Activated T-cell treated with anti-CD3 and anti-CD28 coated beads, Interleukin-2, amount 50 U/mL, for 4 hours (primary cell): ENCODE measurements around the gene PCBP1. TPM values are rescaled to one million over a fixed set of nuclear protein-coding genes. Genes with fewer than 3 reads are reported as not detected.
A peak's percentile ranks its signal among the peaks of the same experiment; 100 is the strongest.
"Not testable (repeated sequence)": the region's sequence is repeated elsewhere in the genome, so short reads cannot be mapped to it uniquely, and the experiment has no call there.

Experiments used
- ATAC-seq, 2 donors: fragments of 200-7000 bp; cut with Tn5 transposase; one replicate each; pipeline ENCODE4 v1.10.0; 2021
- DNase-seq: peaks from one replicate; pipeline ENCODE4 v3.0.0-alpha.2; 2020
- H3K27me3 Mint-ChIP-seq: one replicate; pipeline ENCODE4 v1.8.0; 2021; ENCODE audit warnings: low read depth, mixed read lengths
- H3K36me3 Mint-ChIP-seq: one replicate; pipeline ENCODE4 v1.8.0; 2022; ENCODE audit warnings: mixed read lengths; ENCODE audit not compliant: insufficient read depth
- H3K4me1 Mint-ChIP-seq: one replicate; pipeline ENCODE4 v1.8.0; 2021; ENCODE audit warnings: low read depth, mixed read lengths
- H3K4me3 Mint-ChIP-seq: one replicate; pipeline ENCODE4 v1.8.0; 2021; ENCODE audit warnings: mild to moderate bottlenecking, moderate library complexity, mixed read lengths
- H3K9me3 Mint-ChIP-seq: one replicate; pipeline ENCODE4 v1.8.0; 2021; ENCODE audit warnings: mixed read lengths
- total RNA-seq, 3 donors: library from RNA; stranded (reverse); gene quantifications; one replicate each; pipeline ENCODE4 v1.2.1, GENCODE V29; 2021

Gene PCBP1
- total RNA-seq, 3 donors from 2014 or later, result 427 to 493 (median 462) TPM

GRCh38 chr2:70121627-70122372 lies 34.5 kb downstream of the PCBP1 start:
- Mint-ChIP-seq H3K4me1 (peaks cover 62% of the 10 kb centered on the region), H3K27me3 (no peaks in the 10 kb centered on the region), H3K4me3 (no peak overlapping the region), H3K9me3 (no peaks in the 10 kb centered on the region), H3K36me3 (no peaks in the 10 kb centered on the region)
- DNase-seq, result no peak
- ATAC-seq, result no peak

GRCh38 chr2:70122470-70122869 lies 35.2 kb downstream of the PCBP1 start:
- Mint-ChIP-seq H3K4me1 (peaks cover 61% of the 10 kb centered on the region), H3K36me3 (no peaks in the 10 kb centered on the region), H3K27me3 (no peaks in the 10 kb centered on the region), H3K9me3 (no peaks in the 10 kb centered on the region), H3K4me3 (no peak overlapping the region)
- ATAC-seq (no peak), DNase-seq (no peak)

GRCh38 chr2:70123051-70123828 lies 36.0 kb downstream of the PCBP1 start:
- Mint-ChIP-seq H3K4me3 (peak overlapping the region; percentile 94), H3K27me3 (no peaks in the 10 kb centered on the region), H3K36me3 (no peaks in the 10 kb centered on the region), H3K4me1 (peaks cover 67% of the 10 kb centered on the region), H3K9me3 (no peaks in the 10 kb centered on the region)
- ATAC-seq (no peak), DNase-seq (no peak)

- Mint-ChIP-seq H3K9me3 (no peaks in the 10 kb centered on the region), H3K27me3 (no peaks in the 10 kb centered on the region), H3K4me1 (peaks cover 68% of the 10 kb centered on the region), H3K4me3 (peak overlapping the region; percentile 94), H3K36me3 (no peaks in the 10 kb centered on the region)
- ATAC-seq (no peak), DNase-seq (no peak)
Observed at GRCh38 chr2:70123829-70124116, 36.5 kb downstream of the PCBP1 start.

- H3K36me3 Mint-ChIP-seq, result no peaks in the 10 kb centered on the region
- DNase-seq, result peak; percentile 62
- no peaks in the 10 kb centered on the region for H3K27me3 Mint-ChIP-seq
- peak overlapping the region; percentile 94 for H3K4me3 Mint-ChIP-seq
- H3K4me1 Mint-ChIP-seq, result peaks cover 67% of the 10 kb centered on the region
- no peaks in the 10 kb centered on the region for H3K9me3 Mint-ChIP-seq
- peak; percentile 65 to 73 for ATAC-seq
Observed at GRCh38 chr2:70124983-70125480, 37.8 kb downstream of the PCBP1 start.

- DNase-seq, result no peak
- Mint-ChIP-seq H3K4me3 (peak overlapping the region; percentile 94), H3K36me3 (no peaks in the 10 kb centered on the region), H3K9me3 (no peaks in the 10 kb centered on the region), H3K27me3 (no peaks in the 10 kb centered on the region), H3K4me1 (peaks cover 71% of the 10 kb centered on the region)
- no peak for ATAC-seq
Observed at GRCh38 chr2:70125498-70125898, 38.2 kb downstream of the PCBP1 start.

GRCh38 chr2:70126413-70126812 lies 39.1 kb downstream of the PCBP1 start:
- Mint-ChIP-seq H3K27me3 (no peaks in the 10 kb centered on the region), H3K4me1 (peaks cover 72% of the 10 kb centered on the region), H3K4me3 (peak overlapping the region; percentile 94), H3K36me3 (no peaks in the 10 kb centered on the region), H3K9me3 (no peaks in the 10 kb centered on the region)
- no peak for ATAC-seq
- no peak for DNase-seq

GRCh38 chr2:70128005-70128404 lies 40.7 kb downstream of the PCBP1 start:
- ATAC-seq, result no peak
- Mint-ChIP-seq H3K36me3 (no peaks in the 10 kb centered on the region), H3K9me3 (no peaks in the 10 kb centered on the region), H3K4me1 (peaks cover 70% of the 10 kb centered on the region), H3K4me3 (no peak overlapping the region), H3K27me3 (no peaks in the 10 kb centered on the region)
- no peak for DNase-seq

GRCh38 chr2:70131344-70132143 lies 44.3 kb downstream of the PCBP1 start:
- not testable (repeated sequence) for DNase-seq, H3K36me3 Mint-ChIP-seq, H3K27me3 Mint-ChIP-seq, H3K9me3 Mint-ChIP-seq
- ATAC-seq, result peak in 1 of 2 donors; percentile 24
- Mint-ChIP-seq H3K4me1 (peaks cover 76% of the 10 kb centered on the region), H3K4me3 (peak overlapping the region; percentile 77)

GRCh38 chr2:70132244-70133126 lies 45.2 kb downstream of the PCBP1 start:
- Mint-ChIP-seq H3K36me3 (no peaks in the 10 kb centered on the region), H3K4me3 (peak overlapping the region; percentile 84), H3K9me3 (no peaks in the 10 kb centered on the region), H3K4me1 (peaks cover 77% of the 10 kb centered on the region), H3K27me3 (no peaks in the 10 kb centered on the region)
- ATAC-seq (peak; percentile 57 to 60), DNase-seq (no peak)

- peaks cover 77% of the 10 kb centered on the region for H3K4me1 Mint-ChIP-seq
- peak overlapping the region; percentile 84 for H3K4me3 Mint-ChIP-seq
- H3K9me3 Mint-ChIP-seq, result no peaks in the 10 kb centered on the region
- no peaks in the 10 kb centered on the region for H3K36me3 Mint-ChIP-seq
- no peaks in the 10 kb centered on the region for H3K27me3 Mint-ChIP-seq
- no peak for DNase-seq
- ATAC-seq, result no peak
Observed at GRCh38 chr2:70133127-70133452, 45.8 kb downstream of the PCBP1 start.

- Mint-ChIP-seq H3K4me3 (peak overlapping the region; percentile 84), H3K9me3 (no peaks in the 10 kb centered on the region), H3K4me1 (peaks cover 79% of the 10 kb centered on the region), H3K27me3 (no peaks in the 10 kb centered on the region), H3K36me3 (no peaks in the 10 kb centered on the region)
- ATAC-seq (peak; percentile 29 to 32), DNase-seq (no peak)
Observed at GRCh38 chr2:70133491-70134322, 46.4 kb downstream of the PCBP1 start.

- not testable (repeated sequence) for H3K9me3 Mint-ChIP-seq, H3K4me3 Mint-ChIP-seq, H3K27me3 Mint-ChIP-seq, ATAC-seq, H3K36me3 Mint-ChIP-seq, DNase-seq
- H3K4me1 Mint-ChIP-seq, result peaks cover 82% of the 10 kb centered on the region
Observed at GRCh38 chr2:70134323-70134983, 47.2 kb downstream of the PCBP1 start.
